Measurements from ENCODE around the gene CRYGN.
A peak's percentile ranks its signal among the peaks of the same experiment; 100 is the strongest.

Gene CRYGN

DNA sequence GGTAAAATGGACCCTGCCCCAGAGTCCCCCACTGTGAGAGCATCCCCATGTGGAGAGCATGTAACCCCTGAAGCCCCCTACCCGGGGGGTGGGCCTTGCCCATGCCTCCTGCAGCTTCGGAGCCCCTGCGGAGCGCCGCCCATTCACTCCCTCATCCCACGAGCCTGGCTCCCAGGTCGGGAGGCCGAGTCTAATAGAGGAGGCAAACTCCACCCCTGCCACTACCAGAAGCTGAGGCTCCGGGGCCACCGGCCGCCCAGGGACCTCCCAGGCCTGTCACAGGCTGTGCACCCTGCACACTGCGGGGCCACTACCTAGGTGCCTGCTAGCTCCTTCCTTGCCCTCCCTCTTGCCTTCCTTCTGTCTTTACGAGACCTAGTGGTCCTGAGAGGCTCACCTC is 47.5 kb downstream of the CRYGN start:
- no peak for DNase-seq (ENCODE audit: low read depth in 4 of 4, low spot score in 1 of 4)

GRCh38 chr7:151392002-151392401 is 47.9 kb downstream of the CRYGN start:
- no peak for DNase-seq (ENCODE audit: low read depth in 4 of 4, low spot score in 1 of 4)

GRCh38 chr7:151391358-151391730 is 48.6 kb downstream of the CRYGN start:
- DNase-seq (ENCODE audit: low read depth in 4 of 4, low spot score in 1 of 4): no peak

GRCh38 chr7:151390598-151391357 is 49.2 kb downstream of the CRYGN start:
- no peak for DNase-seq (ENCODE audit: low read depth in 4 of 4, low spot score in 1 of 4)

GRCh38 chr7:151389768-151390597 is 50.0 kb downstream of the CRYGN start:
- no peak for DNase-seq (ENCODE audit: low read depth in 4 of 4, low spot score in 1 of 4)

DNA sequence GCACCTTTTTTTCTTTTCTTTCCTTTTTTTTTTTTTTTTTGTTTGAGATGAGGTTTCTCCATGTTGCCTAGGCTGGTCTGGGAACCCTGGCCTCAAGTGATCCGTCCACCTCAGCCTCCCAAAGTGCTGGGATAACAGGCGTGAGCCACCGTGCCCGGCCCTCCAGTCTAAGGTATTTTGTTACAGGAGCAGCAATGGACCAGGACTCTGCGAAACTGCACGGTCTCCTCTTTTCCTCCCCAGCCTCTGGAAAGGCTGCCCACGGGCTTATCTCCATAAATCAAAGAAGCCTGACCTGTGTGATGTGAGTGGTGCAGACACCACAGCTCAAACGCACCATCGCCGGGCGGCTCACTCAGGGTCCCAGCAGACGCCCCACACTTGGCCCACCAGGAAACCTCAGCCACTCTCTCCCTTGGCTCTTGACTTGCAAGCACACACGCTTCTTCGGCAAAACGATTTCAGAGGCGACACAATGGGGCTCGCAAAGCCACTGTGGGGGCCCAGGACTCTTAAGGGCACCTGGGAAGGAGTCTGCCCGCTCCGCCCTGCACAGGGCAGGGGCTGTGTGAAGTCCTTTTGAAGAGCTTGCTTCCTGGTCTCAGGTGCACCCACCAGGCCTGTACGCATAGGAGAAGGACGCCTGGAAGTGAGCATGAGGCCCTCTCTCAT is 50.7 kb downstream of the CRYGN start:
- DNase-seq (ENCODE audit: low read depth in 4 of 4, low spot score in 1 of 4): no peak

DNA sequence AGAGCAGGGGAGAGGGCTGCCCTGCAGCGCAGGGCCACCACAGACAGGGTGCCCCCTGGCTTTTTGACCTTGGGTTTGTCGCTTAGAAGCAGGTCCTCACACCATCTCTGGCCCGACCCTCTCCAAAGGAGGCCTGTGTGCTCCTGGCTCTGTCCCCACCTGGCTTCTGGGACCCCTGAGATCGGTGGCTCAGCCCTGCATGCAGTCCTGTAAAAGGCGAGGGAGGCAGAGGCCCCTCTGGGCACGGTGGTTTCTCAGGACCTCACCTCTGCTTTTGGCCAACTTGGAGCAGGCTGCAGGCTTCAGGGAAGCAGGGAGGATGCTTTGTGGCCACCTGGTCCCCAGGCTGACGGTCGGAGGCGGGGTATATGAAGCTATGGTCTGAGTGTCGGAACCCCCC is 51.5 kb downstream of the CRYGN start:
- no peak for DNase-seq (ENCODE audit: low read depth in 4 of 4, low spot score in 1 of 4)

DNA sequence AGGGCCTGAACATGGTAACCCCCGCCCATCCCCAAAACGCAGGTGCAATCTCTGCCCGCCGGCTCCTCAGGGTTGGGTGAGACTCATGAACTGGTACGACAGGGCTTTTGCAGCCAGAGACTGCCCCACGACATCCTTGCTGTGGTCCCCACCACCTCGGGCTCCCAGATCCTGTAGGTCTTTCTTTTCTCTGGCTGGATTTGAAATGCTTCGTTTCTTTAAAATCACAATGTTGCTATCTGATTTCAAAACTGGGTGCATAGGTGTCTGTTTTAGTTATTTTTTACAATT is 52.0 kb downstream of the CRYGN start:
- DNase-seq (ENCODE audit: low read depth in 4 of 4, low spot score in 1 of 4): no peak

- no peak for DNase-seq (ENCODE audit: low read depth in 4 of 4, low spot score in 1 of 4)
Observed at GRCh38 chr7:151387161-151388006, 52.6 kb downstream of the CRYGN start.

- DNase-seq (ENCODE audit: low read depth in 4 of 4, low spot score in 1 of 4): no peak
Observed at GRCh38 chr7:151386301-151387160, 53.4 kb downstream of the CRYGN start.

- DNase-seq (ENCODE audit: low read depth in 4 of 4, low spot score in 1 of 4): no peak
Observed at GRCh38 chr7:151385626-151386300, 54.2 kb downstream of the CRYGN start.

DNA sequence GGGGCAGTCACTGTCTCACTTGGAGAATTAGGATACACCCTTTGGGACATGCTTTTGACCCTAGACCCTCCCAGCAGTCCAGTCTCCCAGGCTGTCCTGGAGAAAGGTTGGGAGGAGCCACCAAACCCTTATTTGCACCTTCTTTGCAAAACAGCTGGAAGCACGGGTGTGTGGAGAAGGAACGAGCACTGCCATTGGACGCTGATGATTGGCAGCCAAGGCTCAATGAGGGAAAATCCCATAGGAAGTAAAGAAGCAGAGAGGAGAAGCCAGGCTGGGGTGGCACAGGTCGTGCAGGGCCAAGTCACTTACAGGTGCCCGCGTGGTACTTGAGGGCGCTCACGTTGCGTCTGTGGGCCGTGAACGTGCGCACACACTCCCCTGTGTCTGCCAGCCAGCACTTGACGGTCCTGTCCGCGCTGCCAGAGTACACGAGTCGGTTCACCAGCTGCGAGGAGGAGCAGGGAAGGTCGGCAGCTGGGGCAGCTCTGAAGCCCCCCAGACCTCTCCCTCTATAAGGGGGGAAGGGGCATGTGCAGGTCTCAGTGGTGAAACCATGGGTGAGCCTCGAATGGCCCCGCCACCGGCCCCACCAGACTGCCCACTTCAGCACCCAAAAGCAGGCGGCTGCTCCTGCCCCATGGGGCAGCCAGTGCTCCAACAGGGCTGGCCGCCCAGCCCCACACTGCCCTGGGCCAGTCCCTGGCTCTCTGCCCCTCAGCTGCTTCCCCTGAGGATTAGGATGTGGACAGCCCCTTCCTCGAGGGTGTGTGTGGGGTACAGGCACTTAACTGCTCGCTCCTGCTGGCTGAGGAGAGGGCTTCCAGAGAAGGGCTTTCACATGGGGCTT is 54.9 kb downstream of the CRYGN start:
- no peak for DNase-seq (ENCODE audit: low read depth in 4 of 4, low spot score in 1 of 4)

DNA sequence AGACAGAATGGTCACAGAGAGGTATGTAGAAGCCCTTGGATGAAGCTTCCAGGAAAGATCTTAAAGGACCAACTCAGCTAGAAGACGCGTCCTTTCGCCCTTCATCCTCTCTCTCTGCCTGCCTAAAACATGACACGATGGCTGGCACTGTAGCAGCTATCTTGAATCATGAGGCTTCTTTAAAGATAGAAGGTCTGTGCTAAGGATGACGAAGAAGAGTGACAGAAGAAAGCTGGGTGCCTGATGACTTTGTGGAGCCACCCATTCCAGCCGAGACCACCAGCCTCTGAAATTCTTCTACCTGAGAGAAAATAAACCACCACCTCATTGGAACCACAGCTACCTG is 55.6 kb downstream of the CRYGN start:
- DNase-seq (ENCODE audit: low read depth in 4 of 4, low spot score in 1 of 4): no peak

GRCh38 chr7:151383638-151384351 is 56.1 kb downstream of the CRYGN start:
- DNase-seq (ENCODE audit: low read depth in 4 of 4, low spot score in 1 of 4): no peak

DNA sequence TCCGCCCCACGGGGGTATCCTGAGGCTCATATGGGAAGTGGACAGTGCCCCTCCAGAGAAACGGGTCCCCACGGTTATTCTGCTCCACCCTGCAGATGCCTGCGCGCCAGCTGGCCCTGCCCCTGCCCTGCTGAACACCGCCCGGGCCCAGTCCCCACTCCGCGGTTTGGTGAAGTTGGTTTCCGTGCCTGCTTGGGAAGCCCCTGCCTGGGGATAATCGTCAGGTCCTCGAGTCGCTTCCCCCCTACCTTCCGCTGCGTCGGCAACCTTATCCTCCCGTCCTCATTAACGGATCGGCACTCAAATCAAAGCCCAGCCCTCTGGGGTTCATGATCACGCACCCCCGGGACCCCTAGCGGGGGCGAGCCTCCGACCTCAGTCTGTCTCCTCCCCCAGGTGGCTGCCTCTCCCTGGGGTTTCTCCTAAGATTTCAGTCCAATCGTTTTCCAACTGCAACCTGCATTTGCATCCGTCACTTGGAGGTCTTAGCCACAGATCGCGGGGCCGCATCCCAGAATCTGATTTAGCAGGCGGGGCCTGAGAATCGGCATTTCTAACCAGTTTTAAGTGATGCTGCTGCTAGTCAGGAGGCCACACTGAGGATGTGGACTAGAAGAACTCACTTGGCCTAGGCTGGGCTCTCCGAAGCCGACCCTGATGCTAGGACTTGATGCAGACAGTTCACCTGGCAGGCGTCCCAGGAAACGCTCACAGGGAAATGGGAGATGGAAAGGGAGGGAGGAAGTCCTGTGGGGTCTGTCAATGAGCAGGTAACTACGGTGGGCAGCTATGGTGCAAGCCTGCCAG is 57.7 kb downstream of the CRYGN start:
- DNase-seq (ENCODE audit: low read depth in 4 of 4, low spot score in 1 of 4): peak in 1 of 4 experiments; percentile 5

DNA sequence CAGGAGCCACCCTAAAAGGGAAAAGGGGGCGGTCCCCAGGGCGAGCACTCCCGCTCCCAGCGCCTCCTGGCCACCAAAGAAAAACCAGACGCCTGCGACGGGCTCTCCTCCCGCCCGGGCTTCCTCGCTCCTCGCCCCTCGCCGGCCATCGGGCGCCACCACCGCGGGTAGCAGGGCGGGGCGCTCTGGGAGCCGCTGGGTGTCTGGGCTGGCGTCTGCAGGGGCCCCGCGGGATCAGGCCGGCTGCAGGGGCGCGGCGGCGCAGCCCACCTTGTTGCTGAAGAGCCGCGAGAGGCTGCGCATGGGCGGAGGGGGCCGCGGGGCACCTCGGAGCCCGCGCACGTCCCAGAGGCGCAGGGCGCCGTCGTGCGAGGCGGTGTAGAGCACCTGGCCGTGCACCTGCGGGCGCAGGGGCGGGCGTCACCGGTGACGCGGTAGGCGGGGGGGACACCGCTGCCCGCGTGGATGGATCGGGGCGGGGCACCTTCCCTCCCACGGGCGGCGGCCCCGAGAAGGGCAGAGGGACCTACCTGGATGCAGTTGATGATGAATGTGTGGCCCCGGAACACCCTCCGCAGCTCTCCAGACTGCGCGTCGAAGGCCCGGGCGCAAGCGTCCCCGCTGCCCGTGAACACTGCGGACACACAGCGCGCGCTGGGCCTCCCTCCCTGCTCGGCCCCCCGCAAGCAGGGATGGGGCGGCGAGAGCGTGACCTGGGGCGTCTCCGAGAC is 58.4 kb downstream of the CRYGN start:
- DNase-seq (ENCODE audit: low read depth in 4 of 4, low spot score in 1 of 4): peak in 1 of 4 experiments; percentile 4

GRCh38 chr7:151381098-151381347 is 58.9 kb downstream of the CRYGN start:
- DNase-seq (ENCODE audit: low read depth in 4 of 4, low spot score in 1 of 4): no peak
